Adrenal gland (tissue), 12 donors: Measurements from ENCODE around the gene CRISPLD2. TPM values are rescaled to one million over a fixed set of nuclear protein-coding genes. Genes with fewer than 3 reads are reported as not detected.

Source experiments
- DNase-seq, 7 donors: peaks; one replicate each; pipeline ENCODE4 v3.0.0-alpha.2; 2019 to 2020
- H3K27ac ChIP-seq, 5 donors: fragments of 200-600 bp; sonication (generic) in 4 of 5; 1 replicate in 3 of 5; 2 replicates in 2 of 5; pipeline versions ENCODE4 v1.5.1 to v1.8.0; 2016 to 2020; ENCODE audit warnings: mild to moderate bottlenecking in 1 of 5
- H3K27me3 ChIP-seq: fragments of 200-600 bp; 2 replicates; pipeline ENCODE4 v1.8.0; 2021
- H3K36me3 ChIP-seq, 2 donors: fragments of 200-600 bp; replicated peaks in 1 of 2; 1 replicate in 1 of 2; 2 replicates in 1 of 2; pipeline versions ENCODE4 v1.5.1 to v1.8.0; 2018 to 2022
- H3K4me1 ChIP-seq, 2 donors: fragments of 200-600 bp; replicated peaks in 1 of 2; 1 replicate in 1 of 2; 2 replicates in 1 of 2; pipeline versions ENCODE4 v1.5.1 to v1.8.0; 2018 to 2021
- H3K4me3 ChIP-seq, 4 donors: fragments of 200-600 bp; sonication (generic) in 3 of 4; one replicate each; pipeline ENCODE4 v1.5.1; 2016 to 2018
- H3K9me3 ChIP-seq, 3 donors: fragments of 200-600 bp; sonication (generic) in 1 of 3; replicated peaks in 1 of 3; 1 replicate in 2 of 3; 2 replicates in 1 of 3; pipeline versions ENCODE4 v1.5.1 to v1.8.0; 2016 to 2021
- CTCF ChIP-seq, 6 experiments: fragments of 450-650 bp in 4 of 6; fragments of 200-600 bp in 2 of 6; sonication (generic) in 1 of 6; IDR thresholded peaks; 1 replicate in 5 of 6; 2 replicates in 1 of 6; pipeline versions ENCODE4 v1.5.1 to v1.8.0; 2016 to 2021; ENCODE audit warnings: antibody characterized with exemption in 6 of 6, mild to moderate bottlenecking in 2 of 6, moderate library complexity in 1 of 6
- POLR2A ChIP-seq, 2 donors: fragments of 450-650 bp; IDR thresholded peaks; one replicate each; pipeline ENCODE4 v1.6.1; 2017; ENCODE audit warnings: antibody characterized with exemption in 2 of 2, mild to moderate bottlenecking in 2 of 2, moderate library complexity in 1 of 2
- WGBS, 4 donors: extraction: QIAGEN DNeasy Blood & Tissue Kit in 2 of 4; methylation state at CpG; one replicate each; pipeline versions ENCODE4 v1.1.5 to v1.1.7; 2013 to 2017; 5-methylcytosine and 5-hydroxymethylcytosine counted together
- intact Hi-C, 2 donors: fragments of 100-400 bp; cut with DNase I; formaldehyde crosslinking; loops; one replicate each; pipeline versions ENCODE4 v1.14.1 to v1.15.0; 2022 to 2023
- polyA plus RNA-seq, 3 donors: library from polyadenylated mRNA; stranded (reverse); fragments of 200-250 nt in 2 of 3; fragments of 350-450 nt in 1 of 3; fragmentation: Illumina TruSeq in 1 of 3; extraction: RNeasy Lipid Tissue Mini Kit (QIAGEN cat#74804) in 1 of 3; gene quantifications; one replicate each; pipeline ENCODE4 v1.2.3, GENCODE V29; 2013 to 2014
- total RNA-seq, 9 donors: library from RNA; depleted of rRNA in 4 of 9; stranded (reverse); fragments of >200 nt in 4 of 9; fragments of 120-200 nt in 1 of 9; fragmentation: NEBNext Ultra II Directional in 1 of 9; extraction: Animal tissue kit (Norgen Biotek cat#: 25700) in 1 of 9; gene quantifications; one replicate each; pipeline versions ENCODE4 v1.1.0 to v1.2.4, GENCODE V29; 2013 to 2023
- donor health status: healthy with polysubstance abuse.
- donor health status: Bipolar disorder and iron deficiency.
- donor health status: DM: yes; HTN: yes; CAD: no.
- donor health status: DM: no; HTN: no; CAD: no.
- donor health status: DM: no; HTN: no; CAD: no.
- donor health status: DM: yes; HTN: yes; CAD: no.

The CRISPLD2 gene
- total and polyA plus RNA-seq, 12 donors, result 2.1 to 362 (median 57.5) TPM

- no peaks in the 10 kb centered on the region for H3K4me1 ChIP-seq
- WGBS, 4 donors, result 79 to 96% (median 90%) methylated on average over 13 to 15 of the region's 15 CpGs
- H3K27ac ChIP-seq, result peak overlapping the region in 1 of 5 donors; percentile 10
- no peaks in the 10 kb centered on the region for H3K9me3 ChIP-seq
- no peak overlapping the region for H3K4me3 ChIP-seq
- no peak for DNase-seq
- peaks cover 0 to 4% of the 10 kb centered on the region in 2 donors for H3K36me3 ChIP-seq
- TF ChIP-seq POLR2A (IDR thresholded peaks at IDR 0.05) (no peak), CTCF (IDR thresholded peaks at IDR 0.05) (no peak)
- peaks cover 5% of the 10 kb centered on the region for H3K27me3 ChIP-seq
- intact Hi-C loops, result no loop called here
These were observed 67.4 kb downstream of the CRISPLD2 start for GRCh38 chr16:84887207-84887606.

- no peaks in the 10 kb centered on the region for H3K36me3 ChIP-seq
- intact Hi-C loops, result no loop called here
- peaks cover 9% of the 10 kb centered on the region for H3K27me3 ChIP-seq
- H3K4me3 ChIP-seq, result no peak overlapping the region
- DNase-seq, result no peak
- TF ChIP-seq CTCF (IDR thresholded peaks at IDR 0.05) (no peak), POLR2A (IDR thresholded peaks at IDR 0.05) (no peak)
- peak overlapping the region in 2 of 5 donors; percentile 27 to 31 for H3K27ac ChIP-seq
- WGBS, 4 donors, result 87 to 92% (median 88%) methylated on average over 4 to 7 of the region's 7 CpGs
- no peaks in the 10 kb centered on the region for H3K9me3 ChIP-seq
- H3K4me1 ChIP-seq, result no peaks in the 10 kb centered on the region
These were observed 68.7 kb downstream of the CRISPLD2 start for GRCh38 chr16:84888450-84888849.

- Histone ChIP-seq H3K27ac (peak overlapping the region in 2 of 5 donors; percentile 27 to 31), H3K27me3 (peaks cover 9% of the 10 kb centered on the region), H3K4me3 (no peak overlapping the region), H3K9me3 (no peaks in the 10 kb centered on the region), H3K36me3 (no peaks in the 10 kb centered on the region), H3K4me1 (no peaks in the 10 kb centered on the region)
- TF ChIP-seq POLR2A (IDR thresholded peaks at IDR 0.05), result no peak
- no peak for TF ChIP-seq CTCF (IDR thresholded peaks at IDR 0.05)
- no peak for DNase-seq
- 55 to 64% (median 58%) methylated on average over 10 to 12 of the region's 12 CpGs for WGBS, 4 donors
- intact Hi-C loops, result no loop called here
These were observed 69.3 kb downstream of the CRISPLD2 start for GRCh38 chr16:84889066-84889465.

GRCh38 chr16:84890427-84890826 lies 70.6 kb downstream of the CRISPLD2 start:
- DNase-seq, result no peak
- WGBS, 4 donors, result 86 to 91% (median 89%) methylated on average over 9 of the region's 9 CpGs
- H3K4me1 ChIP-seq, result no peaks in the 10 kb centered on the region
- peaks cover 9% of the 10 kb centered on the region for H3K27me3 ChIP-seq
- intact Hi-C loops, result no loop called here
- H3K4me3 ChIP-seq, result no peak overlapping the region
- H3K27ac ChIP-seq, result peak overlapping the region in 2 of 5 donors; percentile 45 to 78
- no peaks in the 10 kb centered on the region for H3K9me3 ChIP-seq
- no peaks in the 10 kb centered on the region for H3K36me3 ChIP-seq
- no peak for TF ChIP-seq POLR2A (IDR thresholded peaks at IDR 0.05)
- no peak for TF ChIP-seq CTCF (IDR thresholded peaks at IDR 0.05)
